GM12878 (cell line): ENCODE data around the gene RAB3GAP1. TPM values are rescaled to one million over a fixed set of nuclear protein-coding genes. Genes with fewer than 3 reads are reported as not detected.

Experiments used
- BCL11A ChIP-seq: IDR thresholded peaks from 2 replicates; pipeline ENCODE4 v1.6.1; 2011; ENCODE audit warnings: low read depth, low read length
- BCLAF1 ChIP-seq: fragments of 450-650 bp; IDR thresholded peaks from 2 replicates; pipeline ENCODE4 v1.6.1; 2017; ENCODE audit warnings: antibody characterized with exemption, mild to moderate bottlenecking, moderate library complexity
- CBX5 ChIP-seq: sonication (generic); IDR thresholded peaks from 2 replicates; pipeline ENCODE4 v1.6.1; 2016; ENCODE audit warnings: low read depth, moderate library complexity, mild to moderate bottlenecking, inconsistent platforms
- CEBPB ChIP-seq, 2 experiments: fragments of 150-350 bp in 1 of 2; IDR thresholded peaks; 2 replicates each; pipeline ENCODE4 v1.6.1; 2012 to 2014; ENCODE audit warnings: low read depth in 2 of 2, low read length in 2 of 2, borderline replicate concordance in 1 of 2, inconsistent platforms in 1 of 2
- CHD4 ChIP-seq: fragments of 200-600 bp; sonication (generic); IDR thresholded peaks from 2 replicates; pipeline ENCODE4 v1.6.1; 2016; ENCODE audit warnings: mild to moderate bottlenecking
- DPF2 ChIP-seq: fragments of 450-650 bp; IDR thresholded peaks from 2 replicates; pipeline ENCODE4 v1.6.1; 2017; ENCODE audit warnings: mild to moderate bottlenecking
- E4F1 ChIP-seq: fragments of 450-650 bp; IDR thresholded peaks from 2 replicates; pipeline ENCODE4 v1.6.1; 2018; ENCODE audit warnings: borderline replicate concordance, mild to moderate bottlenecking; ENCODE audit not compliant: partially characterized antibody
- ELK1 ChIP-seq: IDR thresholded peaks from 2 replicates; pipeline ENCODE4 v1.6.1; 2012; ENCODE audit warnings: low read depth, low read length, improper control_type of control experiment
- FOS ChIP-seq: IDR thresholded peaks from 3 replicates; pipeline ENCODE4 v1.6.1; 2011; ENCODE audit warnings: borderline replicate concordance; ENCODE audit not compliant: insufficient read length; ENCODE audit errors: extremely low read depth
- GABPA ChIP-seq: IDR thresholded peaks from 2 replicates; pipeline ENCODE4 v1.6.1; 2014; ENCODE audit warnings: antibody characterized with exemption, low read depth, mild to moderate bottlenecking, inconsistent platforms
- HDGF ChIP-seq: fragments of 450-650 bp; IDR thresholded peaks from 2 replicates; pipeline ENCODE4 v1.6.1; 2016; ENCODE audit warnings: antibody characterized with exemption
- IKZF2 ChIP-seq, 2 experiments: fragments of 450-650 bp; IDR thresholded peaks; 2 replicates each; pipeline ENCODE4 v1.6.1; 2017; ENCODE audit warnings: mild to moderate bottlenecking in 2 of 2, moderate library complexity in 2 of 2
- MYB ChIP-seq: fragments of 150-350 bp; IDR thresholded peaks from 2 replicates; pipeline ENCODE4 v1.6.1; 2014; ENCODE audit warnings: mild to moderate bottlenecking, low read depth, low read length, borderline replicate concordance
- NFIC ChIP-seq: IDR thresholded peaks from 2 replicates; pipeline ENCODE4 v1.6.1; 2012; ENCODE audit warnings: low read depth, mild to moderate bottlenecking, inconsistent platforms, low read length, moderate library complexity
- NR2C1 ChIP-seq: fragments of 450-650 bp; IDR thresholded peaks from 2 replicates; pipeline ENCODE4 v1.6.1; 2017; ENCODE audit warnings: antibody characterized with exemption, mild to moderate bottlenecking, moderate library complexity
- POU2F2 ChIP-seq: IDR thresholded peaks from 3 replicates; pipeline ENCODE4 v1.6.1; 2011; ENCODE audit warnings: low read depth, mild to moderate bottlenecking, low read length, borderline replicate concordance
- TARDBP ChIP-seq: IDR thresholded peaks from 2 replicates; pipeline ENCODE4 v1.6.1; 2016; ENCODE audit warnings: borderline replicate concordance
- ZBED1 ChIP-seq: IDR thresholded peaks from 2 replicates; pipeline ENCODE4 v1.6.1; 2016; ENCODE audit warnings: borderline replicate concordance
- ZBTB40 ChIP-seq: fragments of 450-650 bp; IDR thresholded peaks from 2 replicates; pipeline ENCODE4 v1.6.1; 2016; ENCODE audit warnings: mild to moderate bottlenecking, moderate library complexity, borderline replicate concordance
- ZNF217 ChIP-seq: fragments of 450-650 bp; IDR thresholded peaks from 2 replicates; pipeline ENCODE4 v1.6.1; 2017; ENCODE audit warnings: antibody characterized with exemption, mild to moderate bottlenecking
- polyA plus RNA-seq, 11 experiments: library from polyadenylated mRNA; depleted of rRNA in 4 of 11; unstranded in 6 of 11; stranded (reverse) in 5 of 11; fragments of >200 nt; fragmentation: Nextera tagmentation in 4 of 11; fragmentation: Illumina TruSeq in 1 of 11; extraction: Ambion mirVana in 4 of 11; extraction: Trizol in 1 of 11; gene quantifications; 1 replicate in 1 of 11; 2 replicates in 10 of 11; pipeline versions ENCODE4 v1.2.1 to v1.2.3, GENCODE V29; 2011 to 2016; ENCODE audit warnings: inconsistent platforms in 2 of 11, missing spikeins in 2 of 11, low read depth in 1 of 11
- total RNA-seq, 4 experiments: library from RNA; depleted of rRNA in 3 of 4; stranded (reverse); fragments of >200 nt in 3 of 4; fragmentation: Illumina TruSeq in 1 of 4; extraction: Trizol in 1 of 4; gene quantifications; 2 replicates each; pipeline versions ENCODE4 v1.2.1 to v1.2.3, GENCODE V29; 2013 to 2021

RAB3GAP1 gene
- total and polyA plus RNA-seq, 10 of the 15 experiments (the other 5 are each of a cell fraction or from before 2014, with no cell fraction given), result 13.7 to 36.9 (median 21.0) TPM

GRCh38 chr2:135052042-135052876, at the start of gene RAB3GAP1 (continued):
- TF ChIP-seq E4F1, result peak; percentile 78
- no peak for TF ChIP-seq GABPA
- no peak for TF ChIP-seq CHD4
- no peak for TF ChIP-seq BCLAF1
- TF ChIP-seq IKZF2 (IDR thresholded peaks at IDR 0.05), result peak; percentile 81
- TF ChIP-seq FOS, result no peak
- no peak for TF ChIP-seq ZBTB40
- TF ChIP-seq NR2C1, result peak; percentile 27; the same call in 1 of the 2 replicates
- TF ChIP-seq TARDBP, result no peak
- no peak for TF ChIP-seq MYB
- peak; percentile 64; the same call in 1 of the 3 replicates for TF ChIP-seq POU2F2
- peak; percentile 24; the same call in 1 of the 2 replicates for TF ChIP-seq ELK1
- peak; percentile 85 for TF ChIP-seq HDGF
- TF ChIP-seq DPF2, result peak; percentile 91
- TF ChIP-seq BCL11A, result no peak; the same call in 1 of the 2 replicates
- TF ChIP-seq ZBED1, result no peak
- TF ChIP-seq CEBPB (IDR thresholded peaks at IDR 0.05; ENCODE audit: borderline replicate concordance in 1 of 2, low read depth in 2 of 2, low read length in 2 of 2), result no peak
- no peak for TF ChIP-seq ZNF217
- 0 out of 2 replicates have a peak, but pooled peaks have one; percentile 35 for TF ChIP-seq CBX5
- TF ChIP-seq NFIC, result peak; percentile 46; the same call in 1 of the 2 replicates
